OCI-M2 (cell line): ENCODE data around the gene HIBADH.
"Not testable (repeated sequence)": the region's sequence is repeated elsewhere in the genome, so short reads cannot be mapped to it uniquely, and the experiment has no call there.

Experiments used
- DNase-seq: peaks from one replicate; lab custom pipeline; 2025; ENCODE audit not compliant: unreplicated experiment; lab: John Stamatoyannopoulos, UW

Gene HIBADH

DNA sequence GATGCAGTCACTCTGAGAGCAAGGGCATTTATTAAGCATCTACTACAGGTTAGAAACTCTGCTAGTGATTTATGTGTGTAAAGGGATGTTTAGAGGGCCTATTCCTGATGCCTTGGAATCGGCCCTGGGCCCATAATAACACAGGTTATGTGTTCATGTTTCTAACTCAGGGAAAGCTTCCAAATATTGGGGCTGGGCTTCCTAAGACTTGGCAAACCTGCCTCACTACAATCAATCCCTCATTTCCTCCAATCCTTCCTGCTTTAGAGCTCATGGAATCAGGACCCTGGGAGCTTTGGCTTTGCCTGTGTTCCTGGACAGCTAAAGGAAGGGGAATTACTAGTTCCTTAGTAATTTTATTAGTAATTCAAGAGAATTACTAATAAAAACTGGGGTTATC, 148.8 kb downstream of the HIBADH start:
- DNase-seq: no peak

DNA sequence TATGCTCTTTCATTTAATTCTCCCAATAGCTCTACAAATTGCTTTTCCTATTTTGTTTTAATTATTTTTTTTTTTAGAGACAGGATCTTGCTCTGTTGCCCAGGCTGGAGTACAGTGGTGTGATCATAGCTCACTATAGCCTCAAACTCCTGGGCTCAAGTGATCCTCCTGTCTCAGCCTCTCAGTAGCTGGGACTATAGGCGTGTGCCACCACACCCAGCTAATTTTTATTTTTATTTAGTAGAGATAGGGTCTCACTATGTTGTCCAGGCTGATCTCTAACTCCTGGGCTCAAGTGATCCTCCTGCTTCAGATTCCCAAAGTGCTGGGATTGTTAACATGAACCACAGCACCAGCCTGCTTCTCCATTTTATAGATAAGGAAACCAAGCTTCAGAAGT, 151.3 kb downstream of the HIBADH start:
- DNase-seq: not testable (repeated sequence)

DNA sequence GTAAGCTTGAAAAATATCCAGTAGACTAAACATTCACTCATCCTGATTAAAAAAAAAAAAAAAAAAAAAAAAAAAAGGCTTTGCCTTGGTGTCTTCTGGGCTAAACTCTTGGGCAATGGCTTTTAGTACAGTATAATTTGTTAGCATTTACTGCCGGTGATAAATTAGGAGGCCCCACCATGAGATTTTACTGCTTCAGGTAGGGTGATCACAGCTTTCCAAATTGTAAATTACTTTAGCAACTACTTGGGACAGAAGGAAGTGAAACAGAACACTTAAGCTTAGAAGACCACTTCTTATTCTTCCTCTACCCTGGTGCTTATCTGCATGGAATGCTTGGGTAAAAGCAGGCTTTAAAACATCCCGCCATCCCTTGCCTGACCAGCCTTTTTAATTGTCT, 152.1 kb downstream of the HIBADH start:
- no peak for DNase-seq

DNA sequence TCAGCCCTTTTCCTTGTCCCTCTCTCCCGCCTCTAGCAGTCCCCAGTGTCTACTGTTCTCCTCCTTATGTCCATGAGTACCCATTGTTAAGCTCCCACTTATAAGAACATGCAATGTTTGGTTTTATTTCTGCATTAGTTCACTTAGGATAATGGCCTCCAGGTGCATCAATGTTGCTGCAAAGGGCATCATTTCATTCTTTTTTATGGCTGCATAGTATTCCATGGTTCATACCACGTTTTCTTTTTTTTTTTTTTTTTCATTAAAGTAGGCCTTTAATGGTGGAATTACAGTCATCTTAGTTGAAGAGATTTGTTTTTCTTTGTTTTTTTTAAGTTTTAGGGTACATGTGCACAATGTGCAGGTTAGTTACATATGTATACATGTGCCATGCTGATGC, 160.8 kb downstream of the HIBADH start:
- not testable (repeated sequence) for DNase-seq

- DNase-seq: no peak
Measured at GRCh38 chr7:27501001-27501400, 161.7 kb downstream of the HIBADH start.

- no peak for DNase-seq
Measured at GRCh38 chr7:27492224-27492623, 170.5 kb downstream of the HIBADH start.

DNA sequence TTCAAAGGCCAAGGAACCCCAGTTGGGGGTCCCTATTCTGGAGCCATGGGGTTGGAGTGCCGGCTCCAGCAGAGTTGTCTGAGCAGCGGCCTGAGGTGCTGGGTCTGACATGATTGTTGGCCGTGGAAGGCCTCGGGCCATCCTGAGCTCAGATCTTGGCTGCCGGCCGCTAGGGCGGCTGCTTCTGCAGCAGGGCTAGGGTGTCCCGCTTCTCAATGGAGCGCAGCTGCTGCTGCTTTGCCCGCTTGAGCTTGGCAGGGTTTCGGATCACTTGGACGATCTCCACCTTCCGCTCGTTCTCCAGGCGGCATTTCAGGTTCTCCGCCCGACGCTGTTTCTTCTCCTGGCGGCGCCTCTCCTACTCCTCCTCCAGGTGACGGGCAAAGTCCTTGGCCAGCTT, 171.1 kb downstream of the HIBADH start:
- DNase-seq: no peak

DNA sequence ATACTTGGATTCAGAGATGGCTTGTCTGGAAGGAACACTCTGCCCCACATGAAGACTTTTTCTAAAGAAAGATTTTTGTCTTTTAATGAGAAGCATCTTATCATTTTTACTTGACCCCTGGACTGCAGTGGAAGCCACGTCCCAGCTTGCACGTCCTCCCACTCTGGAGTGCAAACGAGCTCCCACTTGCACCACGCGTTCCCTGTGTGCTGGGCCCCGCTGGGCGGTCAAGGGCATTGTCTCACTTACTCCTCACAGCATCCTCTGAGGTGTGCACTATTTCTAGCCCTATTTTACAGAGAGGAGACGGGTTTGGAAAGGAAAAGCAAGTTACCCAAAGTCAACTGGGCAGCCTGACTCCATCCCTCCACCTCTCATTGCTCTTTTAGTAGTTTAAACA, 175.2 kb downstream of the HIBADH start:
- no peak for DNase-seq

GRCh38 chr7:27484451-27484850, 178.2 kb downstream of the HIBADH start:
- no peak for DNase-seq

GRCh38 chr7:27482219-27482618, 180.5 kb downstream of the HIBADH start:
- no peak for DNase-seq

DNA sequence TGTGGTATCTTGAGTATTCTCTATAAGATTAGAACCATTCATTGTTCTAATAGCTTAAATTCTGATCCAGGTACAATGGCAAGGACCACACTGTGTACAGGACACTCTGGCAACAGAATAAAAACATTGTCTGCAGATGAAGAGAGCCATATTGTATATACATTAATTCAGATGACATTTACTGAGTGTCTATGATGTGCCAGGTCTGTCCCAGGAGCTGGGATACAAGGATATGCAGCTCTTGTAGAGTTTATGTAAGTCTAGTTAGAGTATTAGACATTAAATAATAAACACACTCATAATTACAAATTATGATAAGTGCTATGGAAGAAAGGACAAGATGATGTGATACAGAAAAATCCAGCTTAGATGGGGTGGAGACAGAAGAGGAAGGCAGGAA, 184.1 kb downstream of the HIBADH start:
- DNase-seq: no peak

GRCh38 chr7:27478084-27478483, 184.6 kb downstream of the HIBADH start:
- DNase-seq: no peak

DNA sequence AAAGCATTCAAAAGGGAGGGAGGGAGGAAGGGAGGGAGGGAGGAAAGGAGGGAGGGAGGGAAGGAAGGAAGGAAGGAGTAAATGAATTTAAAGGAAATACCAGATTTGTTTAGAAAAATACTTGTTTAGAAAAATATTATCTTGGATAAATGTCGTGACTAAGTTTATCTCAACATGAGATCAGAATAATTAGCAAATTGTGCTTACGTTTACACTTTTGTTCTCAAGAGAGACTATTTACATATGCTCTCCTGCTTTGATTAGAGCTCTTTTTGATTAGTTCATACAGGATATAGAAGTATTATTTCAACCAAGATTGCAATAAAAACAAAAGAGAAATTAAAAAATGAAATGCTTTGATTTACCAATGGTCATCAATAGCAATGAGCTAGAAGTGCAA, 186.2 kb downstream of the HIBADH start:
- no peak for DNase-seq
